Measurements from ENCODE around the gene PXDN. TPM values are rescaled to one million over a fixed set of nuclear protein-coding genes. Genes with fewer than 3 reads are reported as not detected.

The PXDN gene
- total and polyA plus RNA-seq, 5 donors from 2014 or later: 0.79 TPM; not detected in 4

- Histone ChIP-seq H3K36me3 (ENCODE audit: control insufficient read depth, insufficient read depth, low read length) (no peaks in the 10 kb centered on the region), H3K27me3 (ENCODE audit: control insufficient read depth, insufficient read depth, low read length) (no peaks in the 10 kb centered on the region), H3K27ac (ENCODE audit: insufficient read depth, low read length, poor library complexity, severe bottlenecking) (no peak overlapping the region), H3K4me3 (ENCODE audit: low read depth, low read length) (no peak overlapping the region), H3K4me1 (ENCODE audit: control insufficient read depth, insufficient read depth, low read length, poor library complexity, severe bottlenecking) (no peaks in the 10 kb centered on the region), H3K9me3 (ENCODE audit: control insufficient read depth in 2 of 2, low read length in 2 of 2) (no peaks in the 10 kb centered on the region)
- H3K27me3 Mint-ChIP-seq: peaks cover 4% of the 10 kb centered on the region
- H3K27ac Mint-ChIP-seq: no peak overlapping the region
- H3K36me3 Mint-ChIP-seq: no peaks in the 10 kb centered on the region
- DNase-seq (no peak), ATAC-seq (ENCODE audit: low read depth in 2 of 2) (no peak)
- no peak overlapping the region for H3K4me3 Mint-ChIP-seq
- H3K9me3 Mint-ChIP-seq: no peaks in the 10 kb centered on the region
- no peaks in the 10 kb centered on the region for H3K4me1 Mint-ChIP-seq
Observed at GRCh38 chr2:1674766-1675397, 69.4 kb downstream of the PXDN start.

DNA sequence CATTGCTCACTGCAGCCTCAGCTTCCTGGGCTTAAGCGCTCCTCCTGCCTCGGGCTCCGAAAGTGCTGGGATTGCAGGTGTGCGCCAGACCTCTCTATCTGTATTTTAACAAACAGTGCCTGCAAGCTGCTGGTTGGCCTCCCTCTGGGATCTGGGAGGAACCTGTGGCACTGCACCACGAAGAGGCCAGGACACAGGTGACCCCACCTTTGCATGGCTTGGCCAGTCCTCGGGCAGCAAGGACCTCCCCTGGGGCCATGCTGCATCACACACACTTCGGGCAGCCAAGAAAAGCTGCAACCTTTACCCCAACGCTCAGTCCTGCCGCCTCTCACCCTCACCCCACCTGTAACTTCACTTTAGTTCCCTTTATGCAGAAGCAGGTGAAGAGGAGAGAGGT is 70.0 kb downstream of the PXDN start:
- Histone ChIP-seq H3K27me3 (ENCODE audit: control insufficient read depth, insufficient read depth, low read length) (no peaks in the 10 kb centered on the region), H3K27ac (ENCODE audit: insufficient read depth, low read length, poor library complexity, severe bottlenecking) (no peak overlapping the region), H3K9me3 (ENCODE audit: control insufficient read depth in 2 of 2, low read length in 2 of 2) (no peaks in the 10 kb centered on the region), H3K4me3 (ENCODE audit: low read depth, low read length) (no peak overlapping the region), H3K36me3 (ENCODE audit: control insufficient read depth, insufficient read depth, low read length) (no peaks in the 10 kb centered on the region), H3K4me1 (ENCODE audit: control insufficient read depth, insufficient read depth, low read length, poor library complexity, severe bottlenecking) (no peaks in the 10 kb centered on the region)
- Mint-ChIP-seq H3K27ac (no peak overlapping the region), H3K4me3 (no peak overlapping the region), H3K4me1 (no peaks in the 10 kb centered on the region), H3K27me3 (peaks cover 4% of the 10 kb centered on the region), H3K9me3 (no peaks in the 10 kb centered on the region), H3K36me3 (no peaks in the 10 kb centered on the region)
- DNase-seq: no peak
- ATAC-seq (ENCODE audit: low read depth in 2 of 2): no peak

GRCh38 chr2:1673160-1673944 is 71.0 kb downstream of the PXDN start:
- H3K4me1 Mint-ChIP-seq: no peaks in the 10 kb centered on the region
- DNase-seq: no peak
- H3K36me3 ChIP-seq (ENCODE audit: control insufficient read depth, insufficient read depth, low read length): no peaks in the 10 kb centered on the region
- H3K4me3 Mint-ChIP-seq: no peak overlapping the region
- H3K4me3 ChIP-seq (ENCODE audit: low read depth, low read length): no peak overlapping the region
- no peaks in the 10 kb centered on the region for H3K36me3 Mint-ChIP-seq
- no peak for ATAC-seq (ENCODE audit: low read depth in 2 of 2)
- H3K27ac ChIP-seq (ENCODE audit: insufficient read depth, low read length, poor library complexity, severe bottlenecking): no peak overlapping the region
- no peaks in the 10 kb centered on the region for H3K4me1 ChIP-seq (ENCODE audit: control insufficient read depth, insufficient read depth, low read length, poor library complexity, severe bottlenecking)
- no peak overlapping the region for H3K27ac Mint-ChIP-seq
- H3K27me3 ChIP-seq (ENCODE audit: control insufficient read depth, insufficient read depth, low read length): no peaks in the 10 kb centered on the region
- H3K9me3 ChIP-seq (ENCODE audit: control insufficient read depth in 2 of 2, low read length in 2 of 2): no peaks in the 10 kb centered on the region
- peaks cover 4% of the 10 kb centered on the region for H3K27me3 Mint-ChIP-seq
- no peaks in the 10 kb centered on the region for H3K9me3 Mint-ChIP-seq

DNA sequence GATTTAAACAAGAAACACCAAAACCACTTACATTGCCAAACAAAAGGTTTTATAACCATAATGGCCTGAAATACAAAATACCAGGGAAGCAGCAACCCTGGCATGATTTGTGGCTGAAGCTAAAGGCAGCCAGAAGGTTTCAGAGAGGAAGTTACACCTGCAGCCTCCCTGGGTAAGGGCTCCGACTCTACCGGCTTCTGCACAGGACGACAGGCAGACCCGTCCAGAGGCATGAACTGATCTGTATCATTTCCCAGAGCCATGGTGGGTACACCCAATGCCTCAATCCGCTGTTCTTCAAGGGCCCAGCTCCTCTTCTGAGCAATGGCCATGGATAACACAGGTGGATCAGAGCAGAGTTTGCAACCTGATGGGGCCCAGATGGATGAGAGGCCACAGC is 71.6 kb downstream of the PXDN start:
- no peak for ATAC-seq (ENCODE audit: low read depth in 2 of 2)
- Histone ChIP-seq H3K4me3 (ENCODE audit: low read depth, low read length) (no peak overlapping the region), H3K4me1 (ENCODE audit: control insufficient read depth, insufficient read depth, low read length, poor library complexity, severe bottlenecking) (no peaks in the 10 kb centered on the region), H3K9me3 (ENCODE audit: control insufficient read depth in 2 of 2, low read length in 2 of 2) (no peaks in the 10 kb centered on the region), H3K36me3 (ENCODE audit: control insufficient read depth, insufficient read depth, low read length) (no peaks in the 10 kb centered on the region), H3K27me3 (ENCODE audit: control insufficient read depth, insufficient read depth, low read length) (no peaks in the 10 kb centered on the region), H3K27ac (ENCODE audit: insufficient read depth, low read length, poor library complexity, severe bottlenecking) (no peak overlapping the region)
- H3K36me3 Mint-ChIP-seq: no peaks in the 10 kb centered on the region
- no peaks in the 10 kb centered on the region for H3K4me1 Mint-ChIP-seq
- no peaks in the 10 kb centered on the region for H3K9me3 Mint-ChIP-seq
- H3K27me3 Mint-ChIP-seq: peaks cover 4% of the 10 kb centered on the region
- H3K4me3 Mint-ChIP-seq: no peak overlapping the region
- DNase-seq: no peak
- H3K27ac Mint-ChIP-seq: no peak overlapping the region

DNA sequence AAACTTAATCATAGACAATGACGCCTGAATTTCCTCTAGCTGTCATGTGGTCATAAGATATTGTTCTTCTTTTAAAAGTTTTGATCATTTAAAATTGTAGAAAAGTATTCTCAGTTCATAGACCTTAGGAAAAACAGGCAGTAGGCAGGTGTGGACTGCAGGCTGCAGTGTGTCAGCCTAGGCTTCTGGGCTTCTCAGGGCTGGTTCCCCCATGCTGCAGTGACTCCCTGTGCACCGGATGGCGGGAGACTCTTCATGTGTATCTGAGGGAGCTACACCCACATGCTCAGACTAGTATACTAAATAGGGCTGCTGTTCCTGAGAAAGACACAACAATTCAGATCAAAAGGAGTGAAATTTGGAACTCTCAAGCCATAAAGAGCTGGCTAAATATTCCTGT is 72.4 kb downstream of the PXDN start:
- ATAC-seq (ENCODE audit: low read depth in 2 of 2) (no peak), DNase-seq (no peak)
- H3K27ac ChIP-seq (ENCODE audit: insufficient read depth, low read length, poor library complexity, severe bottlenecking): no peak overlapping the region
- H3K36me3 Mint-ChIP-seq: no peaks in the 10 kb centered on the region
- H3K27me3 Mint-ChIP-seq: peaks cover 4% of the 10 kb centered on the region
- H3K4me3 Mint-ChIP-seq: no peak overlapping the region
- H3K36me3 ChIP-seq (ENCODE audit: control insufficient read depth, insufficient read depth, low read length): no peaks in the 10 kb centered on the region
- H3K27me3 ChIP-seq (ENCODE audit: control insufficient read depth, insufficient read depth, low read length): no peaks in the 10 kb centered on the region
- no peaks in the 10 kb centered on the region for H3K4me1 ChIP-seq (ENCODE audit: control insufficient read depth, insufficient read depth, low read length, poor library complexity, severe bottlenecking)
- no peaks in the 10 kb centered on the region for H3K4me1 Mint-ChIP-seq
- no peaks in the 10 kb centered on the region for H3K9me3 Mint-ChIP-seq
- H3K4me3 ChIP-seq (ENCODE audit: low read depth, low read length): no peak overlapping the region
- H3K9me3 ChIP-seq (ENCODE audit: control insufficient read depth in 2 of 2, low read length in 2 of 2): no peaks in the 10 kb centered on the region
- no peak overlapping the region for H3K27ac Mint-ChIP-seq

- Histone ChIP-seq H3K27ac (ENCODE audit: insufficient read depth, low read length, poor library complexity, severe bottlenecking) (no peak overlapping the region), H3K4me3 (ENCODE audit: low read depth, low read length) (no peak overlapping the region), H3K27me3 (ENCODE audit: control insufficient read depth, insufficient read depth, low read length) (no peaks in the 10 kb centered on the region), H3K9me3 (ENCODE audit: control insufficient read depth in 2 of 2, low read length in 2 of 2) (no peaks in the 10 kb centered on the region), H3K4me1 (ENCODE audit: control insufficient read depth, insufficient read depth, low read length, poor library complexity, severe bottlenecking) (no peaks in the 10 kb centered on the region), H3K36me3 (ENCODE audit: control insufficient read depth, insufficient read depth, low read length) (no peaks in the 10 kb centered on the region)
- no peak for ATAC-seq (ENCODE audit: low read depth in 2 of 2)
- no peak for DNase-seq
- Mint-ChIP-seq H3K4me1 (no peaks in the 10 kb centered on the region), H3K36me3 (no peaks in the 10 kb centered on the region), H3K9me3 (no peaks in the 10 kb centered on the region), H3K27me3 (peaks cover 4% of the 10 kb centered on the region), H3K4me3 (no peak overlapping the region), H3K27ac (no peak overlapping the region)
Observed at GRCh38 chr2:1670636-1671035, 73.7 kb downstream of the PXDN start.

GRCh38 chr2:1665761-1666505 is 78.4 kb downstream of the PXDN start:
- no peak for DNase-seq
- no peaks in the 10 kb centered on the region for H3K27me3 ChIP-seq (ENCODE audit: control insufficient read depth, insufficient read depth, low read length)
- H3K27ac ChIP-seq (ENCODE audit: insufficient read depth, low read length, poor library complexity, severe bottlenecking): no peak overlapping the region
- Mint-ChIP-seq H3K27ac (no peak overlapping the region), H3K27me3 (no peaks in the 10 kb centered on the region), H3K36me3 (no peaks in the 10 kb centered on the region), H3K4me3 (no peak overlapping the region), H3K4me1 (no peaks in the 10 kb centered on the region), H3K9me3 (no peaks in the 10 kb centered on the region)
- no peaks in the 10 kb centered on the region for H3K9me3 ChIP-seq (ENCODE audit: control insufficient read depth in 2 of 2, low read length in 2 of 2)
- ATAC-seq (ENCODE audit: low read depth in 2 of 2): no peak
- no peaks in the 10 kb centered on the region for H3K4me1 ChIP-seq (ENCODE audit: control insufficient read depth, insufficient read depth, low read length, poor library complexity, severe bottlenecking)
- no peak overlapping the region for H3K4me3 ChIP-seq (ENCODE audit: low read depth, low read length)
- no peaks in the 10 kb centered on the region for H3K36me3 ChIP-seq (ENCODE audit: control insufficient read depth, insufficient read depth, low read length)
